T-helper 1 cell treated with Interleukin-12 subunit alpha and Interleukin-12 subunit beta and Interleukin-4 antibody, amounts not matched to agents 30 μg/mL and 1 μg/mL, for 36 hours (primary cell): ENCODE data around the gene PPIB.
"Not testable (repeated sequence)": the region's sequence is repeated elsewhere in the genome, so short reads cannot be mapped to it uniquely, and the experiment has no call there.

ENCODE experiments used
- H3K27ac Mint-ChIP-seq: one replicate; pipeline ENCODE4 v1.8.0; 2021; ENCODE audit warnings: mild to moderate bottlenecking, mixed read lengths
- H3K27me3 Mint-ChIP-seq: one replicate; pipeline ENCODE4 v1.8.0; 2021; ENCODE audit warnings: low read depth, mixed read lengths
- H3K36me3 Mint-ChIP-seq: one replicate; pipeline ENCODE4 v1.8.0; 2021; ENCODE audit warnings: low read depth, mixed read lengths
- H3K4me1 Mint-ChIP-seq: one replicate; pipeline ENCODE4 v1.8.0; 2021; ENCODE audit warnings: low read depth, mixed read lengths
- H3K4me3 Mint-ChIP-seq: one replicate; pipeline ENCODE4 v1.8.0; 2021; ENCODE audit warnings: mild to moderate bottlenecking, moderate library complexity, mixed read lengths
- H3K9me3 Mint-ChIP-seq: one replicate; pipeline ENCODE4 v1.8.0; 2021; ENCODE audit warnings: mixed read lengths

Gene PPIB

DNA sequence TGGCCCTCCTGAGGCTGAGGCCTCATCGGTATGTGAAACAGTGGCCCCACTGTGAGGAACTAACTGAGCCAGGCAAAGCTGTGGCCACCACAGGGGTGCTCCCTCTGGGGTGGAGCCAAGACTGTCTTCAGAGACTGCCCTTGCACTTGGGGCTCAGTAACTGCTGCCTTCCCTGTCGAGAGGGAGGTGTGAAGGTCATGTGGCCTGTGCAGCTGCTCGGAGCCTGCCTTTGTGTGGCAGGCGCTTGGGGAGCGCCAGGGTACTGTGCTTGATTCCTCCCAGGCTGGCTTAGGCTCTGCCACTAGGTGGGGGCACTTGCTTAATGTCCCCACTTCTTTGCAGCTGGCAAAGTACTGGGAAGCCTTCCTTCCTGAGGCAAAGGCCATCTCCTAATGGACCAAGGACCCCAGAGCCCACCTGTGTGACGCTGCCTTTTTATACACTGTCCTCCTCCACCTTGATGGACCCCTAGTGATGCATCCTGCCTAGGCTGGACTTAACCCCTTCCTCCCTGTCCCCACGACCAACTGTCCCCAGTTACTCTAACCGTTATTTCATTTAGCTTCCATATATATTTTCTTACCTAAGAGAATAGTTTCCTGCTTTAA lies 25.5 kb downstream of the PPIB start:
- H3K27ac Mint-ChIP-seq, result no peak overlapping the region
- H3K4me1 Mint-ChIP-seq, result no peaks in the 10 kb centered on the region
- H3K27me3 Mint-ChIP-seq, result no peaks in the 10 kb centered on the region
- H3K9me3 Mint-ChIP-seq, result no peaks in the 10 kb centered on the region
- no peak overlapping the region for H3K4me3 Mint-ChIP-seq
- H3K36me3 Mint-ChIP-seq, result peaks cover 17% of the 10 kb centered on the region

DNA sequence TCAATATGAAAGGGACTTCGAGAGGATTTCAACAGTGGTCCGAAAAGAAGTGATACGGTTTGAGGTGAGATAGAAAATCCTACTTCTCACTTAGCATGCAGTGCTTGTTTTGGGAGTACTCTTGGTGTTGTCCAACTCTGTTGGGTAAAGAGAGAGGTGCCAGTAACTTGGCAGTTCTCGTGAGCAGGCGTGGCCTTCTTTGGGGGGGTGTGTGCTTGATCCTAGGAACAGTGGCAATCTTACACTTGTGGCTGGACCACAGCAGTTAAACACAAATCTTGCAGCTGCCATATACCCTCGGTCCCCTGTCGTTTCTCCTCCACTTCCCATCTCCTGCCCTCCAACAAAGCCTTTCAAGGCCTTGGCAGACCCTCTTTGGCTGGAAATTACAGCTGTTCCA lies 26.5 kb downstream of the PPIB start:
- no peak overlapping the region for H3K27ac Mint-ChIP-seq
- H3K36me3 Mint-ChIP-seq, result peaks cover 27% of the 10 kb centered on the region
- H3K9me3 Mint-ChIP-seq, result no peaks in the 10 kb centered on the region
- no peaks in the 10 kb centered on the region for H3K4me1 Mint-ChIP-seq
- H3K4me3 Mint-ChIP-seq, result no peak overlapping the region
- H3K27me3 Mint-ChIP-seq, result no peaks in the 10 kb centered on the region

DNA sequence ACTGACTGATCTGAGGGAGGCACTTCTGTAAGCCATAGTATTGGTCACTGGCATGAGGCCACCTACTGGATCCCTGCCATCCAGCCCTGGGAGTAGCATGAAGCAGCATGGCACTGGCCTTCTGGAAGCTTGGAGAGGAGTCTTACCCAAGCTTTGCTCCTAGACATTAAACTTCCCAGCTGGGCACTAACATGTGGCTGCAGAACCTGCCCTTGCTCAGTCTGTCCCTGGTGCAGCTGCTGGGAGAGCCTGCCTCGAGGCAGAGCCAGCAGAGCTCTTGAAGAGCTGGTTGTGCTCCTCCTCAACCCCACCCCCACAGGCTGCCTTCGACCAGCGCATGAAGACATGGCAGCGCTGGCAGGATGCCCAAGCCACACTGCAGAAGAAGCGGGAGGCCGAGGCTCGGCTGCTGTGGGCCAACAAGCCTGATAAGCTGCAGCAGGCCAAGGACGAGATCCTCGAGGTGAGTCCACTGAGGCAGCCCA lies 28.4 kb downstream of the PPIB start:
- H3K36me3 Mint-ChIP-seq, result peaks cover 32% of the 10 kb centered on the region
- H3K4me1 Mint-ChIP-seq, result no peaks in the 10 kb centered on the region
- H3K9me3 Mint-ChIP-seq, result no peaks in the 10 kb centered on the region
- H3K27me3 Mint-ChIP-seq, result no peaks in the 10 kb centered on the region
- H3K4me3 Mint-ChIP-seq, result no peak overlapping the region
- H3K27ac Mint-ChIP-seq, result no peak overlapping the region

- Mint-ChIP-seq H3K27me3 (no peaks in the 10 kb centered on the region), H3K4me3 (no peak overlapping the region), H3K36me3 (peaks cover 32% of the 10 kb centered on the region), H3K4me1 (no peaks in the 10 kb centered on the region), H3K27ac (no peak overlapping the region), H3K9me3 (no peaks in the 10 kb centered on the region)
These were observed 29.0 kb downstream of the PPIB start for GRCh38 chr15:64133623-64134344.

DNA sequence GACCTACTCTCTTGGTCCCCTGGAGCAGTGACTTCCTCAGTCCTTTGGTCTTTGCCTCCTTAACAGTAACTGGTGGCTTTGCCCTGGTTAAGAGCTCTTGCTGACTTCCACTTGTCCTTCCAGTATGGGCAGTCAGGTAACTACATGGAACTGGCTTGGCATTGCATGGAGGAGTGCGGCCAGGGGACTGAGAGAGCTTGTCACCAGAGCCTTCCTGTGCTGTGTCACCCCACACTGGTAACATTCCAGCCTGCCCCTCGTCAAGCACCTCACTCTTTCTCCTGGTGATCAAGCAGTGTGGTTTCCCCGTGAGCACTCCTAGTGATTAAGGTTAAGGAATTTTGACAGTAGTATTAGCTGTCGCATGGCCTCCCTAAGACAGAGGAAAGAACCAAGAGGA lies 30.6 kb downstream of the PPIB start:
- Mint-ChIP-seq H3K36me3 (peaks cover 38% of the 10 kb centered on the region), H3K27ac (no peak overlapping the region), H3K4me1 (peaks cover 3% of the 10 kb centered on the region), H3K27me3 (no peaks in the 10 kb centered on the region), H3K4me3 (no peak overlapping the region), H3K9me3 (no peaks in the 10 kb centered on the region)

DNA sequence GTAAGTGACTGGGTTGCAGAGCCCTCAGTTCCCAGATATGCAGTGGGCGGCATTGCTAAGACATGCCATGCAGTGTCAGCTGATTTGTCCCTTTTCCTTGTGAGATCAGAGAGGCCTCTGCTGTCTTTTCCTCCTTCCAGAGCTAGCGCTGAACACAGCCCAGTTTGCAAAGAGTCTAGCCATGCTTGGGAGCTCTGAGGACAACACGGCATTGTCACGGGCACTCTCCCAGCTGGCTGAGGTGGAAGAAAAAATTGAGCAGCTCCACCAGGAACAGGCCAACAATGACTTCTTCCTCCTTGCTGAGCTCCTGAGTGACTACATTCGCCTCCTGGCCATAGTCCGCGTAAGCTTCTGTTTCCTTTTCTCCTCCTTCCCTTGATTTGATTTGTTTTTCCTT lies 31.3 kb downstream of the PPIB start:
- peaks cover 3% of the 10 kb centered on the region for H3K4me1 Mint-ChIP-seq
- H3K27me3 Mint-ChIP-seq, result no peaks in the 10 kb centered on the region
- H3K4me3 Mint-ChIP-seq, result no peak overlapping the region
- peaks cover 36% of the 10 kb centered on the region for H3K36me3 Mint-ChIP-seq
- H3K9me3 Mint-ChIP-seq, result no peaks in the 10 kb centered on the region
- no peak overlapping the region for H3K27ac Mint-ChIP-seq

DNA sequence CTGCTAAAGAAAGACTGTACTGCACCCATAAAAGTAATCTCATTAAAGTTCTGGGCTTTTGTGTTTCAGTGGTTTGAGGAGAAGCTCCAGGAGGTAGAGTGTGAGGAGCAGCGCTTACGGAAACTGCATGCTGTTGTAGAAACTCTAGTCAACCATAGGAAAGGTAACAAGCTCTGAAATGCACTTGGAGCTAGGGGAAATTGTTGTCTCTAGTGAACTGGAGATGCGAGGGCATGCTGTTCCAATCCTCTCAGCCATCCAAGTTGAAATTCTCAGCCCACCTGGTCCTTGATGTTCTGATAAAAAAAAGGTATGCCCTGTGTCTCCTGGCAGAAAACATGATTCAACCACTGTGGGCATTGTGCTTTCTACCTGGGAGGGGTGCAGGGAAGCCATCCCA lies 32.7 kb downstream of the PPIB start:
- peaks cover 40% of the 10 kb centered on the region for H3K36me3 Mint-ChIP-seq
- H3K27ac Mint-ChIP-seq, result no peak overlapping the region
- peaks cover 3% of the 10 kb centered on the region for H3K4me1 Mint-ChIP-seq
- no peaks in the 10 kb centered on the region for H3K9me3 Mint-ChIP-seq
- no peak overlapping the region for H3K4me3 Mint-ChIP-seq
- no peaks in the 10 kb centered on the region for H3K27me3 Mint-ChIP-seq

DNA sequence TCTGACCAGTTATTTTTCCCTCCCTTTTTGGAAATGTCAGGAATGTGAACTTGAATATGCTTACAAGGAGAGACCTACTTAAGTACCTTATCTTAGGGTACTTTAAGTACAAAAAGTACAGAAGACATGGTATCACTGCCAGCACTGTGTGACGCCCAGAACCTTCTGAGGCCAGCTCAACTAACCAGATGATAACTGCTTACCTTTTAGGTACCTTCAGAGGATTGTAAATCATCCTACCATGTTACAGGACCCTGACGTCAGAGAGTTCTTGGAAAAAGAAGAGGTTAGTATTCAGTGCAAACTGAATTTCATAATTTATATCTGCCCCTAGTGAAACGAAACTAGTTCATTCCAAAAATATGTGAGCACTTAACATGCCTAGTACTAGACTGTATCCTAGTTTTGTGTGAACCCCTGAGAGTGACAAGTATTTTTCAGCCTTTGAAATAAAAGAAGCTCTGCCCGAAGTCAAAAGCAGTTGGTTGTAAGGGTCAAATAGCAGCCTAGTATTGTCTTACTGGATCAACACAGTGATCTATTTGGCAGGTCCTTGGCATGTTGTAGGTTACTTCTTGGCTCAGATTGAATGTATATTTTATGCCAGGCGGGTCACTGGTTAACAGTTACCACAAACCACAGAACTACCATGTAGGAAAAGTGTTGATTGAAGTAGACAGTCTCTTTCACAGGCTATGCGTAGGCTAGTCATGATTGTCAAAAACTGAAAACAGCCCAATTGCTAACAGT lies 35.1 kb downstream of the PPIB start:
- Mint-ChIP-seq H3K9me3 (no peaks in the 10 kb centered on the region), H3K36me3 (peaks cover 43% of the 10 kb centered on the region), H3K27ac (no peak overlapping the region), H3K4me3 (no peak overlapping the region), H3K27me3 (no peaks in the 10 kb centered on the region), H3K4me1 (peaks cover 3% of the 10 kb centered on the region)

DNA sequence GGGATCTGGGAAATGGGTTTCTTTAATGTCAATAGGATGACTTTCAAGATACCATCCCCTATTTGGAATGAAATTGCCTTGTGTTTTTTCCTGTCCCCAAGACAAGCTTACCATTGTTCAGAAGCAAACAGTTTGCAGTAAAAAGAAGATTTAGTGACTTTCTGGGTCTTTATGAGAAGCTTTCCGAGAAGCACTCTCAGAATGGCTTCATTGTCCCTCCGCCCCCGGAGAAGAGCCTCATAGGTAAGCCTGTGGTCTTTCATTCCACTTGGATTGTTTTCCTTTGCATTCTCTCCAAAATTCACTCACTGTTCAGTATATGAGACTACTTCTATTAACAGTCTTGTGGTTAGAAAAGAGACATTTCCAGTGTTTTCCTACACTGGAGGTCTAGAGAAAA lies 36.8 kb downstream of the PPIB start:
- Mint-ChIP-seq H3K4me1 (peaks cover 3% of the 10 kb centered on the region), H3K27ac (no peak overlapping the region), H3K4me3 (no peak overlapping the region), H3K9me3 (no peaks in the 10 kb centered on the region), H3K36me3 (peaks cover 34% of the 10 kb centered on the region), H3K27me3 (no peaks in the 10 kb centered on the region)

GRCh38 chr15:64122936-64123351 lies 39.9 kb downstream of the PPIB start:
- Mint-ChIP-seq H3K36me3 (peaks cover 38% of the 10 kb centered on the region), H3K9me3 (no peaks in the 10 kb centered on the region)

DNA sequence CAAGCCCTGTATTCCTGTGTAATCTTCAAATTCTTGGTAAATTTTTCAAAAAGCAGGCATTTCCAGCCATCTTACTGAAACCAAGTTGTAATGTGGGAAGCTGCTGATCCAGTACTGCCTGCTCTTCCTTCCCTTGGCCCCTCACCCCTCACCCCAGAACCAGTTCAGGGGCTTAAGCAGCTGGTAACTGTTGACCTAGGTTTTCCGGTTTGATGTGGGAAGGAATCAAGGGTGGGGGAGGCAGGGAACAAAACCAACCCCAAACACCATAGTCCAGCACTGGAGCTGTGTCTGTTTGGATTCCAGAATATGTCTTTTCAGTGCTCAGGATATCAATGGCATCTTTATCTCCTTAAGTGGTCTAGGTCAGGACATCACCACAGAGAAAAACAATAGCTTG lies 40.4 kb downstream of the PPIB start:
- H3K27ac Mint-ChIP-seq, result no peak overlapping the region

More at GRCh38 chr15:64122936-64123351, 39.9 kb downstream of the PPIB start:
- Mint-ChIP-seq H3K27me3 (no peaks in the 10 kb centered on the region), H3K4me1 (peaks cover 3% of the 10 kb centered on the region), H3K27ac (no peak overlapping the region), H3K4me3 (no peak overlapping the region)

DNA sequence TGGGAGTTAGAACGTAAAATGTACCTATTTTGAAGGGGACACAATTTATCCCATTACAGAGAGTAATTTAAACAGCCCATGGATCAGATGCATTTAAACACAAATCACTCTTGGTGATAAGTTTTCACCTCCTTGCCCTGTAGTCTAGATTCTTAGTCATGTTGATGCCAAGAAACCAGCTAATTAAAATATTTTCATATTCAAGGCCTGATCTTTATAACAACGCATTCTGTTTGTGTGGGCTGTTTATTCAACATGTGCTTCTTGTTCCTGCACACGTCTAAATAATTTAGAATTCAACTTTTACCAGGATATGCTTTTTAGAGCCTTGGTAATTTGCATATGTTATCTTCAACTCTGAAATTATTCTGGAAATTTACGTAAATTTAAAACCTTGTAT lies 41.2 kb downstream of the PPIB start:
- H3K4me1 Mint-ChIP-seq, result no peaks in the 10 kb centered on the region
- peaks cover 32% of the 10 kb centered on the region for H3K36me3 Mint-ChIP-seq
- no peaks in the 10 kb centered on the region for H3K27me3 Mint-ChIP-seq
- no peak overlapping the region for H3K27ac Mint-ChIP-seq
- H3K4me3 Mint-ChIP-seq, result no peak overlapping the region
- no peaks in the 10 kb centered on the region for H3K9me3 Mint-ChIP-seq

More for the DNA sequence above, 40.4 kb downstream of the PPIB start:
- H3K4me1 Mint-ChIP-seq, result no peaks in the 10 kb centered on the region
- H3K27me3 Mint-ChIP-seq, result no peaks in the 10 kb centered on the region
- H3K4me3 Mint-ChIP-seq, result no peak overlapping the region
- H3K36me3 Mint-ChIP-seq, result peaks cover 36% of the 10 kb centered on the region
- no peaks in the 10 kb centered on the region for H3K9me3 Mint-ChIP-seq

- H3K36me3 Mint-ChIP-seq, result peaks cover 27% of the 10 kb centered on the region
- H3K4me3 Mint-ChIP-seq, result not testable (repeated sequence)
These were observed 42.5 kb downstream of the PPIB start for GRCh38 chr15:64120322-64120721.

GRCh38 chr15:64117759-64118487 lies 44.9 kb downstream of the PPIB start:
- Mint-ChIP-seq H3K4me3 (no peak overlapping the region), H3K4me1 (peaks cover 3% of the 10 kb centered on the region), H3K9me3 (no peaks in the 10 kb centered on the region), H3K27me3 (no peaks in the 10 kb centered on the region), H3K27ac (no peak overlapping the region), H3K36me3 (peaks cover 34% of the 10 kb centered on the region)

More at GRCh38 chr15:64120322-64120721, 42.5 kb downstream of the PPIB start:
- H3K4me1 Mint-ChIP-seq, H3K27ac Mint-ChIP-seq, H3K27me3 Mint-ChIP-seq, H3K9me3 Mint-ChIP-seq: not testable (repeated sequence)
